ENCODE measurements around the gene HTD2. TPM values are rescaled to one million over a fixed set of nuclear protein-coding genes. Genes with fewer than 3 reads are reported as not detected.
A peak's percentile ranks its signal among the peaks of the same experiment; 100 is the strongest.
"Not testable (repeated sequence)": the region's sequence is repeated elsewhere in the genome, so short reads cannot be mapped to it uniquely, and the experiment has no call there.

Gene HTD2
- total RNA-seq, 1 donor from 2014 or later = 5.6 TPM

- no peak for DNase-seq (ENCODE audit: low read depth in 2 of 2)
Observed at GRCh38 chr3:58331593-58332152, 25.4 kb downstream of the HTD2 start.

GRCh38 chr3:58332575-58333188 is 26.4 kb downstream of the HTD2 start, which contains the start of gene PXK:
PXK (plus strand) TSS chr3:58332892; CDS start chr3:58332989, 97 bp downstream.
- DNase-seq (ENCODE audit: low read depth in 2 of 2) = peak; percentile 83 to 88

- DNase-seq (ENCODE audit: low read depth in 2 of 2) = peak; percentile 29 to 47
Observed at GRCh38 chr3:58333206-58334012, 27.1 kb downstream of the HTD2 start.

- DNase-seq (ENCODE audit: low read depth in 2 of 2) = no peak
Observed at GRCh38 chr3:58334013-58334321, 27.6 kb downstream of the HTD2 start.

- DNase-seq (ENCODE audit: low read depth in 2 of 2) = no peak
Observed at GRCh38 chr3:58334506-58334884, 28.2 kb downstream of the HTD2 start.

- no peak for DNase-seq (ENCODE audit: low read depth in 2 of 2)
Observed at GRCh38 chr3:58335652-58335947, 29.3 kb downstream of the HTD2 start.

GRCh38 chr3:58336135-58336882 is 30.0 kb downstream of the HTD2 start:
- peak in 1 of 2 donors; percentile 25 for DNase-seq (ENCODE audit: low read depth in 2 of 2)

GRCh38 chr3:58337190-58337589 is 30.9 kb downstream of the HTD2 start:
- no peak for DNase-seq (ENCODE audit: low read depth in 2 of 2)

- DNase-seq (ENCODE audit: low read depth in 2 of 2) = not testable (repeated sequence)
Observed at GRCh38 chr3:58339146-58339545, 32.8 kb downstream of the HTD2 start.

GRCh38 chr3:58340594-58341244 is 34.4 kb downstream of the HTD2 start:
- no peak for DNase-seq (ENCODE audit: low read depth in 2 of 2)

GRCh38 chr3:58341376-58341775 is 35.1 kb downstream of the HTD2 start:
- DNase-seq (ENCODE audit: low read depth in 2 of 2) = no peak

GRCh38 chr3:58342676-58343075 is 36.4 kb downstream of the HTD2 start:
- no peak for DNase-seq (ENCODE audit: low read depth in 2 of 2)

GRCh38 chr3:58345457-58345856 is 39.1 kb downstream of the HTD2 start:
- no peak for DNase-seq (ENCODE audit: low read depth in 2 of 2)

- DNase-seq (ENCODE audit: low read depth in 2 of 2) = no peak
Observed at GRCh38 chr3:58346368-58346767, 40.0 kb downstream of the HTD2 start.

GRCh38 chr3:58347984-58348383 is 41.7 kb downstream of the HTD2 start:
- DNase-seq (ENCODE audit: low read depth in 2 of 2) = no peak

GRCh38 chr3:58349792-58350626 is 43.7 kb downstream of the HTD2 start:
- DNase-seq (ENCODE audit: low read depth in 2 of 2) = no peak

- no peak for DNase-seq (ENCODE audit: low read depth in 2 of 2)
Observed at GRCh38 chr3:58350627-58351013, 44.3 kb downstream of the HTD2 start.

- DNase-seq (ENCODE audit: low read depth in 2 of 2) = no peak
Observed at GRCh38 chr3:58351920-58352319, 45.6 kb downstream of the HTD2 start.

- no peak for DNase-seq (ENCODE audit: low read depth in 2 of 2)
Observed at GRCh38 chr3:58352626-58353025, 46.3 kb downstream of the HTD2 start.

GRCh38 chr3:58353722-58354553 is 47.6 kb downstream of the HTD2 start:
- no peak for DNase-seq (ENCODE audit: low read depth in 2 of 2)
